GM19467 (cell line): Measurements from ENCODE around the gene TEKTIP1.
"Not testable (repeated sequence)": the region's sequence is repeated elsewhere in the genome, so short reads cannot be mapped to it uniquely, and the experiment has no call there.

Experiments used
- ATAC-seq: cut with Tn5 transposase; IDR thresholded peaks from one replicate; pipeline ENCODE4 v1.9.1; 2021; ENCODE audit warnings: mild to moderate bottlenecking, moderate library complexity; ENCODE audit not compliant: unreplicated experiment

Gene TEKTIP1

DNA sequence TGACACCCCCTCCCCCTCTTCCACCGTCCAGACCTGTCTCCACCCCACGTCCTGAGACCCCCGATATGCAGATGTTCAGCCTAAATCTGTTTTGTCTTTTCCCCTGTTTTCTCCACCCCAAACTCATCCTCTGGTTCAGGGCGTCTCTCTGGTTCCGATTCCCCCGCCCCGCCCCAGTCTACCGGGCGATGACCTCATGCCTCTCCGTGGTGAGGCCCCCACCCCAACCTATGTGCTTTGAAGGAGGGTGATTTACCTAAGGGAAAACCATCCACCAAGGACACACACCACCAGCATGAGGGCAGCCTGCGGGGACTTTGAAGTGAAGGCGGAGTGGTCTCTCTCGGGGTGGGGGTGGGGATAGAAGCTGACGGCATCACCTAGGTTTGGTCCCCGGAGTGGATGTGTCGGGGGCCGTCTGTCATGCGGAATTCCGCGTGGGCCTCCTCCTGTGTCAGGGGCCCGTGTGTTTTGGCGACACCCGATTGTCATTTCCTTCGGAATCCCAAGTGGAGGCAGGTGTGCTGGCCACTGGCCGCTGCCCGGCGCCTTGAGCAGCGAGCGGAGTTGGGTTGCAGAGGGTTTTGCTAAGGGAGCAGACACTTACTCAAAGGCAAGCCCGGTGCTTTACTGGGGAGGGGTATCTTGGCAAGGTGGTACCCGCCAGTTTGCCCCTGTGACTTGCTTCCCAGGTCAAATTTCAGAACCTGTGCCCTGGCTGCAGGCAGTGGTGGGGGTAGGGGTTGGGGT is 31.4 kb upstream of the TEKTIP1 start:
- ATAC-seq, result no peak

DNA sequence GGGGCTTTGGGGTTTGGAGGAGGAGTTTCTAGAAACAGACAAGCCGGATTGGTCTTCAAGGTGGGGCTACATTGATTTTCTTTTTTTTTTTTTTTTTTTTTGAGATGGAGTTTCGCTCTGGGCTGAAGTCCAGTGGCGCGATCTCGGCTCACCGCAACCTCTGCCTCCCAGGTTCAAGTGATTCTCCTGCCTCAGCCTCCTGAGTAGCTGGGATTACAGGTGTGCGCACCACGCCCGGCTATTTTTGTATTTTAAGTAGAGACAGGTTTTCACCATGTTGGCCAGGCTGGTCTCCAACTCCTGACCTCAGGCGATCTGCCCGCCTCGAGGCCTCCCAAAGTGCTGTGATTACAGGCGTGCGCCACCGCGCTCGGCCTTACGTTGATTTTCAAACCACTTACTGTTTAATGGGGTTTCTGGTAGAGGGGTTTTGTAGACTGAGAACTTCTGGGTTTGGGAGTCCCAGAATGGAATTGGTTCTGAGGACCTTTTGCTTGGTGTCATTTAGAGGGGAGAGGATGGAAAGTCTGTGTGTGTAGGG is 30.8 kb upstream of the TEKTIP1 start:
- ATAC-seq, result not testable (repeated sequence)

DNA sequence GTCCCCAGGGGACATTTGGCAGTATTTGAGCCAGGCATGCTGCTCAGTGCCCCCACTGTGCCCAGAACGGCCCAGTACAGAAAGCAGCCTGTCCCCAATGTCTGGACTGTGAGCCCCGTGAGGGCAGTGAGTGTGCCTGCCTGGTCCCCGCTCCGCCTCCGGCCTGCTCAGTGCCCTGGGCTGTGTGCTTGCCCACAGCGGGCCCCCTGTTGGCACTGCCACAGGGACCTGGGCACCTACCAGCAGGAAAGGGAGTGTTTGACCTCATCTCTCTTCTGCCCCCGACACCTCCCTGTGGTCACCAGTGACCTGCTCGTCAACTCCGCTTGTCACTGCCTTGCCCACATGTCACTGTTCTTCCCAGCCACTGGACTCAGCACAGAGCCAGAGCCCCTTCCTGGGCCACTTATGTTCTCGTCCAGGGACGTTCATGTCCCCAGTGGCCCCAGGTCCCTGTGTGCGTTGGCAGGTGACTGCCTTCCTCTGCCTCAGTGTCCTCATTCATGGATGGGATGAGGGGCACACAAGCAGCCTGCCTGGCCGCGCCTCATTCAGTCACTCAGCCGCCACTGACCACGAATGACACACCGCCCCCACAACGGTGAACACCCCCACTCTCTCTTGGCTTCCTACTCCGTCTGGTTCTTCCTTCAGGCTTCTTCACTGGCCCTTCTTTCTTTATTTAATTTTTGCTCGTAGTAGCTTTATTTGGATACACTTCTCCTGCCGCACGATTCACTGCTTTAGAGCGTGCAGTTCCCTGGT is 30.0 kb upstream of the TEKTIP1 start:
- no peak for ATAC-seq

DNA sequence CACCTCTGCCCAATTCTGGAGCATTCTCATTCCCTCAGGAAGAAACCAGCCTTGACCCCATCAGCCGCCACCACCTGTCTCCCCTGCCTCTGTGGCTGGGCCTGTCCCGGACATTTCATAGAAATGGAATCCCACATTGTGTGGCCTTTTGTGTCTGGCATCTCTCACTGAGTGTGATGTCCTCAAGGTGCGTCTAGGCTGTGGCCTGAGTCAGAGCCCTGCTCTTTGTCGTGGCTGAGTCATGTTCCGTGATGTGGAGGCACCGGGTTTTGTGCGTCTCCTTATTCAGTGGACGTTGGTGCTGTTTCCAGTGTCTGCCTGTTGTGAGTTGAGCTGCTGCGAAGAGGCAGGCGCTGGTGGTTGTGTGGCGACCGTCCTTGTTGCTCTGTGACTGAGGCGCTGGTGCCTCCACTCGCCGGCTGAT is 29.4 kb upstream of the TEKTIP1 start:
- no peak for ATAC-seq

DNA sequence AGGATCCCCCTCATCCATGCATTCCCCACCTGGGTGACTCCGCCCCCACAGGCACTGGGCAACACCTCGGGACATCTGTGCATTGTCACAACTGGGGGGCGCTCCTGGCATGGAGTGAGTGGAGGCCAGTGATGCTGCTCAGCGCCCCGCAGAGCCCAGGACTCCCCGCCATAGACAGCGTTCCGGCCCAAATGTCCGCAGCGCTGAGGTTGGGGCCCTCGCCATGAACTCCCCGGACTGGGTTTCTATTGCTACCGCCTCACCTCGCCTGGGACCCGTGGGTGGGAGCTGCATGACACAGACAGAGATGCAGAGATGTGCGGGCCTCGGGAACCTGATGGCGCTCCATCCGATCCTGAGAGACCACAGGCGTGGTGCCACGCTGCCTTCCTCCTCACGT is 28.2 kb upstream of the TEKTIP1 start:
- no peak for ATAC-seq

DNA sequence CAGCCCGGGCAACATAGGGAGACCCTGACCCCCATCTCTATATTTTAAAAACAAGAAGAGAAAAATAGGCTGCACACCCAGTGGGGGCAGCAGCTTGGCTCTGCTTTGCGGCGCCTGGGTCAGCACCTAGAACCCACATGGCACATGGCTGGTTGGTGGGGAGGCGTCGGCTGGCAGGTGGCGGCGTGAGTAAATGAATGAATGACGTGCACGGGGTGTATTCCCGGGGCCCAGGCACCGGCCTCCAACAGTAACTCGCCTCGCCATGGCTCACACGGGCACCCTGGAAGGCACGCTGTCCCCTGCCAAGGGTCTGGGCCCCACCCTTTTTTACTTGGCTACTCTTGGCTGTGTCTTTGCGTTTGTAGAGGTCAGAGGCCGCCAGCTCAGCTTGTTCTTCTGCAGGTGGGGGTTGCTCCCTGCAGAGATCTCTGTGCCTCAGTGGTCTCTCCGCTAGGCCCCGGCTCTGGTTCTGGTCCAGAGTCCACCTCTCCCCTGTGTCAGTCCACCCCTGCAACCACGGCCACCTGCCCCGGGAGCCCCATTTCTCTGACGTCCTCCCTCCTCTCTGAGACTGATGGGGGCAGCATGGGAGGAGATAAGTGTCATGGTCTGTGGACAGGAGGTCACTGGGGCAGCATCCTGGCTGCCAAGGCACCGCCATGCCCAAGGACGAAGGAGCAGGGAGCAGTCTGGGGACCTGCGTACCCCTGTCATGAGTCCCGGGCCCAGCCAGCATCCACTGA is 27.3 kb upstream of the TEKTIP1 start:
- ATAC-seq, result no peak

DNA sequence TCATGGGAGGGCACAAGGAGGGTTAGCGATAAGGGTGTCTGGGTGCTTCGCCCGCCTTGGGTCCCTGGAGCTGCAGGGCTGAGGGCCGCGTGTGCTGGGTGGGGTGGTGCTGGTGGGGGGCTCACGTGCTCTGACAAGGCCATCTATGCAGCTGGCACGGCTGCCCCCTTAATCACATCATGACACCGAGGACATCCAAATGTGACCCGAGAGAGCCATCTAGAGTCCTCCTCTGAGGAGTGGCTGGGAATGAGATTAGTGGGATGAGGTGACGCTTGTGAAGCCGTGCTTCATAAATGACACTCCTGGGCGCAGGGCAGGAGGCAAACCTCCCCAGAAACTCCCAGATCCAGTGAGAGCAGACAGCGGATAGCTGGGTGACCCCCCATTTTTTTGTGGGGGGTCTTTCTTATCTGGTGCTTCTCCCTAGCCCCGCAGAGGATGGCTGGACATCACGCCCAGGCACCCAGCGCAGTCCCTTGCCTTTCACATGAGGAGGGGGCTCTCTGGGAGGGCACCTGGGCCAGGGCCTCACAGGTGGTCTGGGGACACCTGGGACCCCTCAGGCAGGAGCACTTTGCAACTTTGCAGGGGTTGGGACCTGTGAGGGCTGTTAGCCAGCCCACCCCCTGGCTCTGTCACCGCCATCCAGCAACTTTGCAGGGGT is 26.3 kb upstream of the TEKTIP1 start:
- no peak for ATAC-seq

DNA sequence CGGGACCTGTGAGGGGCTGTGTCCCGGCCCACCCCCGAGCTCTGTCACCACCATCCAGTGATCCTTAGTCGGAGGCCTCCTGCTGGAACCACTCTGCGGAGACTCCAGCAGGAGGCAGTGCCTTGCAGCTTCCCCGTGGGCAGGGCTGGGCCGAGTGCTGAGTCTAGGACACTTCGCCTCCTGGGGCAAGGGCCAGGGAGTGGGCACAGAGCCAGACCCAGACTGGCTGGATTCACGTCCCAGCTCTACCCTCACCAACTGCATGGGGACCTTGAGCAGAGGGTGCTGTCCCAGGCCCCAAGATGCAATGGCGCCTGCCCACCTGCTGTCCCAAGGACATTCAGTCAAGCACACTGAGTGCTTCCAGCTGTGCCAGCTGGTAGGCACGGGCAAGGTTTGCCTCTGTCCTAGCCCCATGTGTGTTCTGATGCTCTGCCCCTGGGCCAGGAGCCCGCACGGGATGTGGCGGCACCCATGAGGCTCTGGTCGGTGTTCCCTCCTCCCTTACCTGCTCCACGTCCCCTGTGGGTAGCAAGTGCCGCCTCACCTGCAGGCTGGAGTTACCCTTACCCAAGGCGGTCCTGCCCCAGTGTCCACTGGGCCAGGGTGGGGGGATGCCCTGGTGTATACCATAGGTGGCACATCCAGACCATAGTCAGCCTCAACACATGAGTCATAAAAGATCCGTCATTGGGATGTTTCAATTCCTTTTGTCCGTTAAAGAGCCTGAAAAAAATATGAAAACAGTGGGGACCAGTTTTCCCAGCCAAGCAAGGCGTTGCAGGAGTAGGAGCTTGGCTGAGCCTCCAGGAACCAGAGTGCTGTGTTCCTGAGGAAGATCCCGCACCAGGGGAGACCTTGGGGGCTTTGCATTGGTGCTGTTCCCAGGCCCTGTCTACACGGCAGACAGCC is 25.5 kb upstream of the TEKTIP1 start:
- ATAC-seq, result no peak

DNA sequence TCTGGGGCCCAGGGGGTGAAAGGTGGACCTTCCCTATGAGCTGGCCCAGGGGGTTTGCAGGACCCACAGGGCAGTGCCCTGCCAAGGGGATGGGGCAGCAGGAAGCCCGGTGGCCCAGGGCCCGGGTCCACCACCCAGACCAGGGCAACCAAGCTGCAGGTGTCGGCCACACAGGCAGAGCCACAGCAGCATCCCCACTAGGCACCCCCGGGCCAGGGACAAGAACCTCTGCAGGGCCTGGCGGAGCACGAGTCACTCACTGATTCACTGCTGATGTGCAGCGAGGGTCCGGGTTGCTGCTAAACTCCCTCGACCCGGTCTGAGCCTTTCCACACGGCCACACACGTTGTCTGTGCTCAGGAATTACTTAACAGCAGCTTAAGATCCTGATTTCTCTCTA is 24.0 kb upstream of the TEKTIP1 start:
- ATAC-seq, result no peak

DNA sequence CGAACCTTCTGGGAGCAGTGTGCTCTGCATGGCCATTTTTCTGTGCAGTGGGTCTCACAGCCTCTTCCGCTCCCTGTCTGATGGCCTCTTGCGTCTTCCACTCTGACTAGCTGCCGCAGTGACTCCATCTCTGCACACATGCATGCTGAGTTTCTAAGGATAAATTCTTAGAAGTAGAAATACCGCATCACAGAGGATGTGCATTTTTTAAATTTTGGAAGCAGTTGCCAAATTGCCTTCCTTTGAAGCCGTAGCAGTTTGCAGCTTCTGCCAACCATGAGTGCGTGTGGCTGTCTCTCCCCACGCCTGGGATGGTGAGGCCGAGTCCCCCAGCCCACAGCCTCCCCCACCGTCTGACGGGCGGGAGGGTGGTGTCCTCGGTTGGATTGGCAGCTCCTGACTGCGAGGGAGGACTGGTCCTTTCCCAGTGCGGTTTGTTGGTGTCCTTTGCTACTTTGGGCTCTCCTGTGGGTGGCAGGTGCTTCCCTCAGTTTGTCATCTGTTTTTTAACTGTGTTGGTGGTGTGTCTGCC is 23.0 kb upstream of the TEKTIP1 start:
- ATAC-seq, result no peak

DNA sequence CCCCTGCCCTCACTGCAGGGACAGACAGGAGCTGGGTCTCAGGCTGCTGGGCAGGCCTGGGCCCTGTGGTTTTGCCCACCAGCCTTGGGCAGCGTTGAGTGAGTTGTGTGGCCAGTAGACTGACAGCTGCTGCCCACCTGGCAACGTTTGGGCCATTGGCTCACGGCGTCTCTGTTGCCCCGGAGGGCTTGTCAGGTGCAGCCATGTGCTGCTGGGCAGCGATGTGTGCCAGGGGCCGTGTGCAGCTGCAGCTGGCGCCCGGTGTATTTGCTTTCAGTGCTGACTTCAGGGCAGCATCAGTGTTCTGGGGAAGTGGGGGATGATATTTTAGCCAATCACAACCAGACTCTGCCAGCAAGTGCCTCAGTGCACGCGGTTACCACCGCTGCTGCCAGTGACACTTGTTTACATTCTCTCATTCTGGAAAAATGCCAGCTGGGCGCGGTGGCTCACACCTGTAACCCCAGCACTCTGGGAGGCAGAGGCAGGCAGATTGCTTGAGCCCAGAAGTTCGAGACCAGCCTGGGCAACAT is 22.2 kb upstream of the TEKTIP1 start:
- no peak for ATAC-seq

DNA sequence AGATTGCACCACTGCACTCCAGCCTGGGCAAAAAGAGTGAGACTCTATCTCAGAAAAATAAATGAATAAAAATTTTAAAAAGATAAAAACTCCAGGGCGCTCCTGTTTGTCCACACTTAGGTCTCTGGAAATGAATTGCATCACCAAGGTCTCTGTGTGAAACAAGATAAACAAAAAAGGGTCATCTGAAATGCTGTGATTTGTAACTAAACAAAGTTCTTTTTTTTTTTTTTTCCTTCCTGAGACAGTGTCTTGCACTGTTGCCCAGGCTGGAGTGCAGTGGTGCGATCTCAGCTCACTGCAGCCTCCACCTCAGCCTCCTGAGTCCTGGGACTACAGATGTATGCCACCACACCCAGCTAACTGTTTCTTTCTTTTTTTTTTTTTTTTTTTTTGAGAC is 21.3 kb upstream of the TEKTIP1 start:
- ATAC-seq, result no peak

DNA sequence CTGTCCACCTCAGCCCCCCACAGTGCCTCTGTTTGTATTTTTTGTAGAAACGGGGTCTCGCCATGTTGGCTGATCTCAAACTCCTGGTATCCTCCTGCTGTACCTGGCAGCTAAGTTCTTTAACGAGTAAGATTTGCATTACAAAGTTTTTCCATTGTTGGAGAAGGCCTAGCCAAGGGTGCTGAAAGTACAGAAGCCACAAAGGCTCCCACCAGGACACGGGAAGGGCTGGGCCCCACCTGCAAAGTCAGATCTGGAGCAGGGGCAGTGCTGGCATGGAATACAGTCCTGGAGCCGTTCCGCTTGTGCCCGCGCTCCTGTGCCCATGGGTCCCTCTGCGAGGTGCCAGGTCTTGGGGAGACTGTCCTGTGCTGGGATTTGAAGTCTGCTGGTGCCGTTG is 20.7 kb upstream of the TEKTIP1 start:
- no peak for ATAC-seq

DNA sequence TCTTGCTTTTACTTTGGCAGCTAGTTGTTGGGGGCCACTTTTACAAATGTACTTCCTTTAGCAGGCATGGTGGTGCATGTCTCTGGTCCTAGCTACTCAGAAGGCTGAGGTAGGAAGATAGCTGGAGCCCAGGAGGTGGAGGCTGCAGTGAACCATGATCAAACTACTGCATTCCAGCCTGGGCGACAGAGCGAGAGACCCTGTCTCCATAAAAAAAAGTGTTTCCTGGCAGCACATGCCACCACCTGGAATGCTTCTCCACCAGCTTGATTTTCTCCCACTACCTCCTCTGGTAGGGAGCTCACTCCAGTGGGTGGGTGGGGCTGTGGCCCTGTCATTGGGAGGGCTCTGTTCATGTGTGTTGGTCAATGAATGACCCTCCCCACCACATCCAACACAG is 20.3 kb upstream of the TEKTIP1 start:
- ATAC-seq, result no peak

DNA sequence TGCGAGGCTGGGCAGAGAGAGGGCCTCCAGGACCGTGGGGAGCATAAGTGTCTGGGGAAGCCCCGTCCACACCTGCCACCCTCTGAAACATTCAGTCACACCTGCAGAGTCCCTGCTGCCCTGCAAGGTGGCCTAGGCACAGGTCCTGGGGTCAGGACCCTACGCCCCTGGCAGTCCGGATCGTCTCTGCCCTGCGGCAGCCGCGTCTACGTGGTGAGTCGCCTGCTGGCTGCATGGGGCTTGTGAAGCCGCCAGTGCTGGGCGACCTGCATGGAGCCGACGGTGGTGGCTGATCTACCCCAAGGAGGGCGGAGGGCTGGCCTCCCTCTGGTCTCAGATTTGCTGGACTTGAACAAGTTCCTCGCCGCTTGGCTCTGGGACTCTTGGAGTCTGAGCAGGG is 19.8 kb upstream of the TEKTIP1 start:
- no peak for ATAC-seq

DNA sequence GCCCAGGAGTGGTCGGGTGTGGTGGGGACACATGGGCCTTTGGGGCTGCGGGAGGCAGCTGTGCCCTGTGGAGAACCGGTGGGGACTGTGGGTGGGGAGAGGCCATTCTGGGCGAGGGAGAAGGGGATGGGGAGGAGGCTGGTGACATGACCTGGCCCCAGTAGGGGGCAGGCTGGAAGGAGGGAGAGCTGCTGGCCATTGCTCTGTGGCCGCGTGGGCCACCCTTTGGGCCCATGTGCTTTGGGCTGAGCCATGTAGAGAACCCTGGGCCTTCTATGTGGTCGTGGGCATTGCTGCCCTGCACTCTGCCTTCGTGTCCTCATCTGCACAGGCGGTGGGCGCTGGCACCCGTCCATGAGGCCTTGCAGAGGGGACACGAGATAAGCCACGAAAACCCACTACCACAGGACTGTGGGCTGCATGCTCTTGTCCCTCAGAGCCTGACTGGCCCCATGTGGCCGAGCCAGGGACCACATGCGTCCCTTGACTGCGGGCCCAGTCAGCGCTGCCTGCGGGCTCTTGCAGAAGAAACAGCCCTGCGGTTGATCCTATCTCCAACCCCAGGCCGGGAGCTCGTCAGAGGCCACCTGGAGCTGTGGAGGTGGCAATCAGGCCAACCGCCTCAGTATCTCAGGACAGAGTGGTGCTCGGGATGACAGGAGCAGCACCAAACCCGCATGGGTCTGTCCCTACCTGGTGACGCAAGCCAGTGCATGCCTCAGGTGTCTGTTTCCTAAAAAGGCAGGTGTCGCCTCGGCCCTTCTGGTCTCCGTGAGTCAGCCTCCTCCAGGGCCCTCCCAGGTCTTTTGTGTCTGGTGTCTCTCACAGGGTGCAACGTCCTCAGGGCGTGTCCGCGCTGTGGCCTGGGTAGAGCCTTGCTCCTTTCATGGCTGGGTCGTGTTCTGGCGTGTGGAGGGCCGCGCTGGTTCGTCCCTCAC is 18.5 kb upstream of the TEKTIP1 start:
- no peak for ATAC-seq

DNA sequence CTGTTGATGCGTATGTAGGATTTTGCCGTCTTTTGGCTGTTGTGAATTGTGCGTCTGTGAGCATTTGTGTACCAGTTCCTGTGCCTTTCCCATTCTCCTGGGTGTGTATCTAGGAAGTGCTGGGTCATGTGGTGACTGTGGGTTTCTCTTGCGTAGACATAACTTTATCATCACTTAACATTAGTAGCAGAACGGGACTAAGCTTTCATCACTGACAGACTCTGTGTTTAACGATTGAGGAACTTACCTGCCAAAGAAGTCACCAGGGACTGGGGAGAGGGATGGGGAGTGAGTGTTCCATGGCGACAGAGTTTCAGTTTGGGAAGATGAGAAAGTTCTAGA is 17.9 kb upstream of the TEKTIP1 start:
- ATAC-seq, result no peak
